Panc1 (cell line): Measurements from ENCODE around the gene SEZ6L. TPM values are rescaled to one million over a fixed set of nuclear protein-coding genes. Genes with fewer than 3 reads are reported as not detected.

Experiments
- ATAC-seq: fragments of 200-7000 bp; cut with Tn5 transposase; 2 replicates; pipeline ENCODE4 v1.9.1; 2020; ENCODE audit warnings: mild to moderate bottlenecking, moderate library complexity
- BruUV-seq: library from RNA; stranded (reverse); fragments of 400-500 nt; replicated peaks from 2 replicates; lab custom pipeline; 2021; lab: Mats Ljungman, UMichigan
- CTCF ChIA-PET: fragments of 300-600 bp; sonication (Branson Sonifier 250); formaldehyde crosslinking; loops from one replicate; lab custom pipeline; 2022; ENCODE audit warnings: antibody characterized with exemption; lab: Charles Lee
- POLR2A ChIA-PET: fragments of 300-600 bp; sonication (Branson Sonifier 250); formaldehyde crosslinking; loops from one replicate; lab custom pipeline; 2022; ENCODE audit warnings: antibody characterized with exemption; lab: Charles Lee
- DNase-seq: peaks from one replicate; pipeline ENCODE4 v3.0.0-alpha.2; 2010; ENCODE audit warnings: low read depth, low spot score
- H3K27ac ChIP-seq: 2 replicates; pipeline ENCODE4 v1.5.1; 2011; ENCODE audit warnings: mild to moderate bottlenecking, low read length, inconsistent platforms
- H3K27me3 ChIP-seq: fragments of 200-500 bp; sonication (Bioruptor generic); 2 replicates; pipeline ENCODE4 v1.6.0; 2014; ENCODE audit warnings: low read length, inconsistent platforms; ENCODE audit not compliant: control insufficient read depth, insufficient read depth
- H3K36me3 ChIP-seq: fragments of 200-500 bp; sonication (Bioruptor generic); 2 replicates; pipeline ENCODE4 v1.5.1; 2014; ENCODE audit warnings: inconsistent platforms, mild to moderate bottlenecking, low read length, moderate library complexity; ENCODE audit not compliant: control insufficient read depth, insufficient read depth
- H3K4me1 ChIP-seq: 2 replicates; pipeline ENCODE4 v1.5.1; 2011; ENCODE audit warnings: inconsistent platforms, mild to moderate bottlenecking, low read length, moderate library complexity; ENCODE audit not compliant: control insufficient read depth, insufficient read depth
- H3K4me3 ChIP-seq, 2 experiments: 2 replicates each; pipeline ENCODE4 v1.5.1; 2011 to 2012; ENCODE audit warnings: low read depth in 2 of 2, low read length in 2 of 2, mild to moderate bottlenecking in 2 of 2, inconsistent platforms in 1 of 2, moderate library complexity in 1 of 2
- H3K9me3 ChIP-seq: fragments of 200-500 bp; sonication (Bioruptor generic); 2 replicates; pipeline ENCODE4 v1.5.1; 2014; ENCODE audit warnings: low read depth, mild to moderate bottlenecking, inconsistent platforms, low read length, moderate library complexity; ENCODE audit not compliant: control insufficient read depth, insufficient read depth
- CTCF ChIP-seq: fragments of 450-650 bp; IDR thresholded peaks from 2 replicates; pipeline ENCODE4 v1.5.1; 2017; ENCODE audit warnings: mild to moderate bottlenecking
- POLR2AphosphoS5 ChIP-seq: IDR thresholded peaks from 2 replicates; pipeline ENCODE4 v1.6.1; 2012; ENCODE audit warnings: mild to moderate bottlenecking, low read depth, low read length, moderate library complexity
- REST ChIP-seq, 2 experiments: IDR thresholded peaks; 2 replicates each; pipeline ENCODE4 v1.6.1; 2011 to 2012; ENCODE audit warnings: low read depth in 2 of 2, control low read depth in 1 of 2, low read length in 1 of 2, mild to moderate bottlenecking in 1 of 2, moderate library complexity in 1 of 2; ENCODE audit not compliant: insufficient read depth in 1 of 2
- SIN3A ChIP-seq: IDR thresholded peaks from 2 replicates; pipeline ENCODE4 v1.6.1; 2012; ENCODE audit warnings: low read depth, mild to moderate bottlenecking, low read length, moderate library complexity, borderline replicate concordance; ENCODE audit not compliant: insufficient read depth
- TCF7L2 ChIP-seq: IDR thresholded peaks from 2 replicates; pipeline ENCODE4 v1.6.1; 2011; ENCODE audit warnings: mild to moderate bottlenecking, low read depth, low read length, inconsistent platforms
- in situ Hi-C: cut with HindIII; loops from 2 replicates; pipeline ENCODE4 v1.10.0; 2016; ENCODE audit warnings: low sequenced_read_pairs, low pct_unique_long_range_greater_than_20kb
- intact Hi-C: fragments of 100-400 bp; cut with micrococcal nuclease; formaldehyde crosslinking; loops from one replicate; pipeline ENCODE4 v1.10.0; 2022; ENCODE audit not compliant: unreplicated experiment
- total RNA-seq: library from RNA; stranded (reverse); gene quantifications from one replicate; pipeline ENCODE4 v1.2.1, GENCODE V29; 2021; ENCODE audit not compliant: unreplicated experiment

Gene SEZ6L
- total RNA-seq, 1 experiment from 2014 or later = not detected

DNA sequence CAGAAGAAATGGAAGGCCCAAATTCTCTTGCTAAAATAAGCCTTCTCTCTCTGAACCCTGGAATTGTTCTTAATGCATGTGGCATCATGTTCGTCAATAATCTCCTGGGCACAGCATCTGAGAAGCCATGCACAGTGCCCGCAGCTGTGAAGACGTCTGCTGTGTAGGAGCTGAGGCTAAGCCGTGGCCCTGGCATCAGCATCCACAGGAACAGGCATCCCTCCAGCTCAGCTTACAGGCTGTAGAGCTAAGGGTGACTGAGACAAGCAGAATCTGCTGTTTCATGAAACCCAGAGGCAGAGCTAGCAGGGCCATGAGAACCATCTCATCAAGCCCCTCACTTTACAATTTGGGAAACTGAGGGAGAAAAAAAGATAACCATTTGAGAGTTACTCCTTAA lies 60.6 kb downstream of the SEZ6L start:
- ChIA-PET CTCF (no interaction called here), POLR2A (no interaction called here)
- Histone ChIP-seq H3K4me1 (no peaks in the 10 kb centered on the region), H3K27ac (no peak overlapping the region), H3K9me3 (no peaks in the 10 kb centered on the region), H3K36me3 (no peaks in the 10 kb centered on the region), H3K27me3 (no peaks in the 10 kb centered on the region; the same call in 1 of the 2 replicates), H3K4me3 (no peak overlapping the region)
- intact Hi-C loops (no loop called here), in situ Hi-C loops (no loop called here)
- ATAC-seq (no peak), DNase-seq (no peak)
- BruUV-seq = no TSS peak
- no peak for TF ChIP-seq REST (IDR thresholded peaks at IDR 0.05; ENCODE audit: insufficient read depth in 1 of 2, low read depth in 2 of 2, low read length in 1 of 2)
- TF ChIP-seq TCF7L2 = no peak
- no peak for TF ChIP-seq POLR2AphosphoS5
- no peak for TF ChIP-seq SIN3A
- no peak for TF ChIP-seq CTCF

- intact Hi-C loops = no loop called here
- Histone ChIP-seq H3K27me3 (peaks cover 4% of the 10 kb centered on the region; the same call in 1 of the 2 replicates), H3K4me3 (no peak overlapping the region), H3K27ac (no peak overlapping the region), H3K4me1 (no peaks in the 10 kb centered on the region), H3K9me3 (no peaks in the 10 kb centered on the region), H3K36me3 (no peaks in the 10 kb centered on the region)
- ChIA-PET CTCF (no interaction called here), POLR2A (no interaction called here)
- TF ChIP-seq TCF7L2 = no peak
- no peak for TF ChIP-seq REST (IDR thresholded peaks at IDR 0.05; ENCODE audit: insufficient read depth in 1 of 2, low read depth in 2 of 2, low read length in 1 of 2)
- no peak for TF ChIP-seq POLR2AphosphoS5
- no peak for TF ChIP-seq CTCF
- no peak for TF ChIP-seq SIN3A
- BruUV-seq = no TSS peak
- no peak for ATAC-seq
- in situ Hi-C loops = no loop called here
- DNase-seq = no peak
Measured at GRCh38 chr22:26234296-26234695, 65.0 kb downstream of the SEZ6L start.
